DOHH2 (cell line): ENCODE data around the gene CDC42EP1.
"Not testable (repeated sequence)": the region's sequence is repeated elsewhere in the genome, so short reads cannot be mapped to it uniquely, and the experiment has no call there.

Experiments
- CTCF ChIP-seq: fragments of 200-600 bp; sonication (generic); IDR thresholded peaks from one replicate; pipeline ENCODE4 v1.5.1; 2014; ENCODE audit warnings: antibody characterized with exemption, mild to moderate bottlenecking, low read depth, low read length; ENCODE audit not compliant: poor library complexity, severe bottlenecking
- EZH2phosphoT487 ChIP-seq: fragments of 200-600 bp; sonication (generic); IDR thresholded peaks from 2 replicates; pipeline ENCODE4 v1.6.1; 2017; ENCODE audit warnings: borderline replicate concordance, mild to moderate bottlenecking, antibody characterized with exemption, low read length, moderate library complexity, mixed read lengths

- TF ChIP-seq CTCF, EZH2phosphoT487: not testable (repeated sequence)
Observed at GRCh38 chr22:37602546-37603277, 42.4 kb downstream of the CDC42EP1 start.
